Osteoblast (primary cell): ENCODE data around the gene MRPL37. TPM values are rescaled to one million over a fixed set of nuclear protein-coding genes. Genes with fewer than 3 reads are reported as not detected.

ENCODE experiments used
- DNase-seq: peaks from one replicate; pipeline ENCODE4 v3.0.0; 2011; ENCODE audit warnings: low spot score, mixed read lengths; ENCODE audit not compliant: insufficient read length; ENCODE audit errors: missing footprints
- H2AFZ ChIP-seq: 2 replicates; pipeline ENCODE4 v1.6.0; 2011; ENCODE audit warnings: mild to moderate bottlenecking, low read length
- H3K27ac ChIP-seq: 2 replicates; pipeline ENCODE4 v1.5.1; 2011; ENCODE audit warnings: mild to moderate bottlenecking, low read depth, low read length, moderate library complexity
- H3K27me3 ChIP-seq: 2 replicates; pipeline ENCODE4 v1.6.0; 2012; ENCODE audit warnings: mild to moderate bottlenecking, control low read depth, inconsistent platforms, low read length, moderate library complexity; ENCODE audit not compliant: insufficient read depth
- H3K36me3 ChIP-seq: 2 replicates; pipeline ENCODE4 v1.5.1; 2011; ENCODE audit warnings: mild to moderate bottlenecking, low read length, control low read depth, moderate library complexity; ENCODE audit not compliant: insufficient read depth
- H3K4me1 ChIP-seq: 2 replicates; pipeline ENCODE4 v1.5.1; 2011; ENCODE audit warnings: mild to moderate bottlenecking, low read length, control low read depth, moderate library complexity; ENCODE audit not compliant: insufficient read depth
- H3K4me2 ChIP-seq: 2 replicates; pipeline ENCODE4 v1.6.0; 2011; ENCODE audit warnings: mild to moderate bottlenecking, low read length; ENCODE audit not compliant: insufficient read depth
- H3K4me3 ChIP-seq: fragments of 200-600 bp; sonication (generic); 3 replicates; pipeline ENCODE4 v1.5.1; 2012; ENCODE audit warnings: mild to moderate bottlenecking, low read length, inconsistent platforms; ENCODE audit not compliant: insufficient read depth
- H3K79me2 ChIP-seq: 2 replicates; pipeline ENCODE4 v1.6.0; 2012; ENCODE audit warnings: mild to moderate bottlenecking, low read length, control low read depth, inconsistent platforms; ENCODE audit not compliant: insufficient read depth
- H3K9me3 ChIP-seq: 2 replicates; pipeline ENCODE4 v1.5.1; 2011; ENCODE audit warnings: low read depth, low read length, control low read depth
- H4K20me1 ChIP-seq: 2 replicates; pipeline ENCODE4 v1.6.0; 2012; ENCODE audit warnings: mild to moderate bottlenecking, low read length, control low read depth; ENCODE audit not compliant: insufficient read depth
- CTCF ChIP-seq: IDR thresholded peaks from 2 replicates; pipeline ENCODE4 v1.5.1; 2011; ENCODE audit warnings: mild to moderate bottlenecking, low read depth, low read length, moderate library complexity; ENCODE audit errors: extremely low read depth
- total RNA-seq: library from RNA; depleted of rRNA; stranded (reverse); fragments of >200 nt; gene quantifications from 2 replicates; pipeline ENCODE4 v1.2.3, GENCODE V29; 2012

The MRPL37 gene
- total RNA-seq, 1 donor, result 88.7 TPM

DNA sequence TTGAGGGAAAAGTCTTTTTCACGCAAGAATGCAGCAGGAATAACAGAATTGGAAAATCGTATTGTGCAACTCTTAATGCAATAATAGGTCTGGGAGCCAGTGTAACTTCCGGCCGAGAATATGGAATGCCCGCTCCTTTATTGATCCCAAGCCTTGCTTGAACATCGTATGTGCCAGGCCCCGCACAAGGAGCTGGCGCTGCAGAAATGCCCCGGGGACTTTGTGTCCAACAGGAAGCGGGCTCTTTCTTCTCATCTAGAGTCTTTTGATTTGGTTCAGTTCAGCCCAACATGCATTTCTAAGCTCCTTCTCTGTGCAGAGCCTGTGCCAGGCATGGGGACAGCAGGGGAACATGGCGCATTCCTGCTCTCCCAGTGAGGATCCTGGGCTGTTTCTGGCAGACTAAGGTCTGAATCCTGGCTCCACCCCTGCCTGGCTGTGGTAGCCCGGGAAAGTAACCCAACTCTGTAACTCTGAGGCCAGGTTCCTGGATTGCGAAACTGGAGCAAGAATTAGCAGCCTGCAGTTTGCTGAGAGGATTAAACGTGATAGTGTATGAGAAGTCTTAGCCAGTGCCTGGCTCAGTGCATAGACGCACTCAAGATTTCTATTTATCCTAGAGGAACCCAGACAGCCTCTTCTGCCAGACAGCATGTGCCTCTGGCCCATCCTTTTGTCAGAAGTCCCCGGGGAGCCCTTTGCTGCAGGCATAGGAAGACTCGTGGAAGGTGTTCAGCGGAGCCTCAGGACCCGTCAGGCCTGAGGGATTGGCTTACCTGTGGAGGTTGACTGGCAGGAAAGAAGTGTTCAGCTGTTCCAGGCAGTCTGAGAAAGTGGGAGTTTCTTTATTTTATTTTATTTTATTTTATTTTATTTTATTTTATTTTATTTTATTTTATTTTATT is 46.2 kb upstream of the MRPL37 start:
- H3K4me1 ChIP-seq, result peaks cover 8% of the 10 kb centered on the region
- peak overlapping the region; percentile 85 for H2AFZ ChIP-seq
- H3K79me2 ChIP-seq, result no peaks in the 10 kb centered on the region
- no peaks in the 10 kb centered on the region for H3K9me3 ChIP-seq
- peak; percentile 88 for DNase-seq
- H3K27ac ChIP-seq, result peak overlapping the region; percentile 23
- H4K20me1 ChIP-seq, result no peaks in the 10 kb centered on the region
- H3K36me3 ChIP-seq, result no peaks in the 10 kb centered on the region
- no peak for TF ChIP-seq CTCF
- H3K27me3 ChIP-seq, result no peaks in the 10 kb centered on the region
- H3K4me2 ChIP-seq, result peak overlapping the region; percentile 79
- peak overlapping the region; percentile 50 for H3K4me3 ChIP-seq

DNA sequence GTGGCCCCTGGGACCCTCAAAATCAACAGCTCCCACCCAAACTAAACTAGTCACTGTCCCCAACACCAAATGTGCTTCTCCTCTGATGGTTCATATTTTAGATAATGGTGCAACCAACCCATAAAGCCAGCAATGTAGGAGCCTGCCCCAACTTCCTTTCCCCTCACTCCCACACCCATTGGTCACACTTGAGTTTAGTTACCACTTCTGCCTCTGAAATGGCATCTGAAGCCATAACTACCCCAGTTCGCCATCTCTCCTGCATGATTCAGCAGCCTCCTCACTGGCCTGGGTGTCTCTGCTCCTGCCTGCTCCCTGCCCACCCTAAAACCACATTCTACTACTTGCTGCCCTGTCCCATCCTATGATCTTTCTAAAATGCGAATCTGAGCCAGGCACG is 43.8 kb upstream of the MRPL37 start:
- no peaks in the 10 kb centered on the region for H3K27me3 ChIP-seq

GRCh38 chr1:54156986-54157385 is 43.0 kb upstream of the MRPL37 start:
- no peaks in the 10 kb centered on the region for H3K27me3 ChIP-seq
- H3K79me2 ChIP-seq, result no peaks in the 10 kb centered on the region
- no peak overlapping the region for H3K4me3 ChIP-seq
- H3K27ac ChIP-seq, result no peak overlapping the region
- no peaks in the 10 kb centered on the region for H3K36me3 ChIP-seq
- no peaks in the 10 kb centered on the region for H3K9me3 ChIP-seq
- H3K4me1 ChIP-seq, result peaks cover 8% of the 10 kb centered on the region
- H3K4me2 ChIP-seq, result no peak overlapping the region
- H2AFZ ChIP-seq, result no peak overlapping the region
- peak; percentile 59 for DNase-seq
- no peaks in the 10 kb centered on the region for H4K20me1 ChIP-seq
- TF ChIP-seq CTCF, result no peak

More for the DNA sequence above, 43.8 kb upstream of the MRPL37 start:
- TF ChIP-seq CTCF, result no peak
- Histone ChIP-seq H3K4me3 (no peak overlapping the region), H3K4me1 (peaks cover 8% of the 10 kb centered on the region), H3K4me2 (no peak overlapping the region), H4K20me1 (no peaks in the 10 kb centered on the region), H3K9me3 (no peaks in the 10 kb centered on the region), H2AFZ (no peak overlapping the region), H3K27ac (no peak overlapping the region), H3K79me2 (no peaks in the 10 kb centered on the region), H3K36me3 (no peaks in the 10 kb centered on the region)
- DNase-seq, result peak; percentile 9

DNA sequence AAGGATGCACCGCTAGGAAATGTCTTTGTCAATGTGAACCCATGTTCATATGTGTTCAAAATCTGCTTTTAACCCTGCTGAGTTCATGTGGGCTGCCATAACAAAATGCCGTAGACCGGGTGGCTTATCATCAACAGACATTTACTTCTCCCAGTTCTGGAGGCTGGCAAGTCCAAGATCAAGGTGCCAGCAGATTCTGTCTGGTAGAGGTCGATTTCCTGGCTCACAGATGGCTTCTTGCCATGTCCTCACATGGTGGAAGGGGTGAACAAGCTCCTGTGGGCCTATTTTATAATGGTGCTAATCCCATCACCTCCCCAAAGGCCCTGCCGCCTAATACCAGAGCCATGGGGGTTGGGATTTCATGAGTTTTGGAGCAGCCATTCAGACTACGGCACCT is 42.6 kb upstream of the MRPL37 start:
- H3K27ac ChIP-seq, result no peak overlapping the region
- no peak overlapping the region for H3K4me3 ChIP-seq
- H3K4me1 ChIP-seq, result peaks cover 8% of the 10 kb centered on the region
- no peaks in the 10 kb centered on the region for H3K9me3 ChIP-seq
- no peak overlapping the region for H3K4me2 ChIP-seq
- no peak overlapping the region for H2AFZ ChIP-seq
- no peak for TF ChIP-seq CTCF
- H3K79me2 ChIP-seq, result no peaks in the 10 kb centered on the region
- H4K20me1 ChIP-seq, result no peaks in the 10 kb centered on the region
- H3K27me3 ChIP-seq, result no peaks in the 10 kb centered on the region
- DNase-seq, result no peak
- H3K36me3 ChIP-seq, result no peaks in the 10 kb centered on the region
